ENCODE data around the gene KDM4B. TPM values are rescaled to one million over a fixed set of nuclear protein-coding genes. Genes with fewer than 3 reads are reported as not detected.

Gene KDM4B
- total RNA-seq, 4 donors from 2014 or later: 29.2 to 43.8 (median 38.7) TPM

GRCh38 chr19:5132698-5133651 is 164.1 kb downstream of the KDM4B start:
- no peak overlapping the region for H3K4me3 ChIP-seq
- H3K4me1 ChIP-seq: peaks cover 0 to 14% (median 12%) of the 10 kb centered on the region in 3 donors
- TF ChIP-seq POLR2A (IDR thresholded peaks at IDR 0.05) (no peak), EP300 (IDR thresholded peaks at IDR 0.05) (no peak), POLR2AphosphoS5 (IDR thresholded peaks at IDR 0.05) (no peak)
- TF ChIP-seq, protein P1, sequence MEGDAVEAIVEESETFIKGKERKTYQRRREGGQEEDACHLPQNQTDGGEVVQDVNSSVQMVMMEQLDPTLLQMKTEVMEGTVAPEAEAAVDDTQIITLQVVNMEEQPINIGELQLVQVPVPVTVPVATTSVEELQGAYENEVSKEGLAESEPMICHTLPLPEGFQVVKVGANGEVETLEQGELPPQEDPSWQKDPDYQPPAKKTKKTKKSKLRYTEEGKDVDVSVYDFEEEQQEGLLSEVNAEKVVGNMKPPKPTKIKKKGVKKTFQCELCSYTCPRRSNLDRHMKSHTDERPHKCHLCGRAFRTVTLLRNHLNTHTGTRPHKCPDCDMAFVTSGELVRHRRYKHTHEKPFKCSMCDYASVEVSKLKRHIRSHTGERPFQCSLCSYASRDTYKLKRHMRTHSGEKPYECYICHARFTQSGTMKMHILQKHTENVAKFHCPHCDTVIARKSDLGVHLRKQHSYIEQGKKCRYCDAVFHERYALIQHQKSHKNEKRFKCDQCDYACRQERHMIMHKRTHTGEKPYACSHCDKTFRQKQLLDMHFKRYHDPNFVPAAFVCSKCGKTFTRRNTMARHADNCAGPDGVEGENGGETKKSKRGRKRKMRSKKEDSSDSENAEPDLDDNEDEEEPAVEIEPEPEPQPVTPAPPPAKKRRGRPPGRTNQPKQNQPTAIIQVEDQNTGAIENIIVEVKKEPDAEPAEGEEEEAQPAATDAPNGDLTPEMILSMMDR (IDR thresholded peaks at IDR 0.05): no peak
- H3K9me3 ChIP-seq: no peaks in the 10 kb centered on the region
- WGBS, 2 donors (ENCODE audit: low coverage in 1 of 2): no CpG with 5 or more reads among the region's 27 CpGs
- no peak for ATAC-seq
- H3K27ac ChIP-seq: no peak overlapping the region
- H3K27me3 ChIP-seq: no peaks in the 10 kb centered on the region
- peaks cover 0 to 83% of the 10 kb centered on the region in 2 donors for H3K36me3 ChIP-seq

GRCh38 chr19:5133986-5134595 is 165.2 kb downstream of the KDM4B start:
- 94% methylated on average over 6 of the region's 30 CpGs; no CpG with 5 or more reads in 1 of the 2 donors for WGBS, 2 donors (ENCODE audit: low coverage in 1 of 2)
- no peak for TF ChIP-seq EP300 (IDR thresholded peaks at IDR 0.05)
- no peak for TF ChIP-seq POLR2AphosphoS5 (IDR thresholded peaks at IDR 0.05)
- TF ChIP-seq, protein P1 (IDR thresholded peaks at IDR 0.05): no peak
- TF ChIP-seq POLR2A (IDR thresholded peaks at IDR 0.05): no peak
- Histone ChIP-seq H3K4me3 (no peak overlapping the region), H3K27ac (no peak overlapping the region), H3K4me1 (peaks cover 0 to 3% (median under 1%) of the 10 kb centered on the region in 3 donors), H3K9me3 (no peaks in the 10 kb centered on the region), H3K36me3 (peaks cover 0 to 95% of the 10 kb centered on the region in 2 donors), H3K27me3 (no peaks in the 10 kb centered on the region)
- ATAC-seq: no peak

GRCh38 chr19:5134691-5135090 is 165.8 kb downstream of the KDM4B start:
- no CpG with 5 or more reads among the region's 10 CpGs for WGBS, 2 donors (ENCODE audit: low coverage in 1 of 2)
- Histone ChIP-seq H3K27me3 (no peaks in the 10 kb centered on the region), H3K36me3 (peaks cover 0 to 98% of the 10 kb centered on the region in 2 donors), H3K27ac (no peak overlapping the region), H3K4me3 (no peak overlapping the region), H3K9me3 (no peaks in the 10 kb centered on the region), H3K4me1 (no peaks in the 10 kb centered on the region)
- TF ChIP-seq, protein P1 (IDR thresholded peaks at IDR 0.05): no peak
- ATAC-seq: no peak

DNA sequence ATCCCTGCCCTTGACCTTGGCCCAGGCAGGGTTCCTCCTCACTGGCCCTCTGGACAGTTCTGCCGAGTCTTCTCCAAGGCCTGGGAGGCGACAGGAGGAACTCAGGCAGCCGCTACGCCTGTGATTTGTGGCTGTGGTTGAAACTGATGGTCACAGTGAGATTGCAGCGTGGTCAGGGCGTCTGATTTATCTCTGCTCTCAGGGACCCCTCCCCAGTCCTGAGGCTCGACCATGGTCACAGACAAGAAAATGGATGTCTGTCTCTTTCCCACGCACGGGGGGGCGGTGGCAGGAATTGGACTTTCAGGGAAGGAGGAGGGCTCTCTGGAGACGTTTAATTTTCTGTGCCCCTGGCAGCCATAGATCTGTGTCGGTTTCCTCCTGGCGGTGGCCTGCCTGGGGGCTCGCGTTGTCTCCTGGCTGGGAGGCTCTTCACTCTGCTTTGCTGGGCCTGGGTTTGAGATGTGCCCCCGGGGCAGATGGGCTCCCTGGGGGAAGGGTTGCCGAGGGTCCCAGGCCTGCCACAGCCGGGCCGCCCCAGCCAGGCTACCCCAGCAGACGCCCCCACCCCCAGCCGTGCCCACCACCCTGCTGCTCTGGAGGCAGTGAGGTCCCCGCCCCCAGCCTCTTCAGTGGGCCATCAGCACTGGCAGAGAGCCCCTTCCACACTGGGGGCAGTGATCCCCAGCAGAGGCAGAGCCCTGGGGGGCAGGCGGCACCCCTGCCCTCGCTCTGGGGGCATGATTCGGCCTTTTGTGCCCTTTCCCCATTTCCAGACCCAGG is 167.4 kb downstream of the KDM4B start:
- WGBS, 2 donors (ENCODE audit: low coverage in 1 of 2): 81% methylated on average over 4 of the region's 25 CpGs; no CpG with 5 or more reads in 1 of the 2 donors
- H3K27me3 ChIP-seq: no peaks in the 10 kb centered on the region
- TF ChIP-seq POLR2AphosphoS5 (IDR thresholded peaks at IDR 0.05) (no peak), EP300 (IDR thresholded peaks at IDR 0.05) (no peak), POLR2A (IDR thresholded peaks at IDR 0.05) (no peak)
- TF ChIP-seq, protein P1 (IDR thresholded peaks at IDR 0.05): no peak
- no peak overlapping the region for H3K27ac ChIP-seq
- no peaks in the 10 kb centered on the region for H3K9me3 ChIP-seq
- no peak overlapping the region for H3K4me3 ChIP-seq
- H3K4me1 ChIP-seq: no peaks in the 10 kb centered on the region
- H3K36me3 ChIP-seq: peaks cover 0 to 98% of the 10 kb centered on the region in 2 donors
- no peak for ATAC-seq

Measured in gastroesophageal sphincter (tissue), 4 donors.